Measurements from ENCODE around the gene ARID1B.

ARID1B gene

DNA sequence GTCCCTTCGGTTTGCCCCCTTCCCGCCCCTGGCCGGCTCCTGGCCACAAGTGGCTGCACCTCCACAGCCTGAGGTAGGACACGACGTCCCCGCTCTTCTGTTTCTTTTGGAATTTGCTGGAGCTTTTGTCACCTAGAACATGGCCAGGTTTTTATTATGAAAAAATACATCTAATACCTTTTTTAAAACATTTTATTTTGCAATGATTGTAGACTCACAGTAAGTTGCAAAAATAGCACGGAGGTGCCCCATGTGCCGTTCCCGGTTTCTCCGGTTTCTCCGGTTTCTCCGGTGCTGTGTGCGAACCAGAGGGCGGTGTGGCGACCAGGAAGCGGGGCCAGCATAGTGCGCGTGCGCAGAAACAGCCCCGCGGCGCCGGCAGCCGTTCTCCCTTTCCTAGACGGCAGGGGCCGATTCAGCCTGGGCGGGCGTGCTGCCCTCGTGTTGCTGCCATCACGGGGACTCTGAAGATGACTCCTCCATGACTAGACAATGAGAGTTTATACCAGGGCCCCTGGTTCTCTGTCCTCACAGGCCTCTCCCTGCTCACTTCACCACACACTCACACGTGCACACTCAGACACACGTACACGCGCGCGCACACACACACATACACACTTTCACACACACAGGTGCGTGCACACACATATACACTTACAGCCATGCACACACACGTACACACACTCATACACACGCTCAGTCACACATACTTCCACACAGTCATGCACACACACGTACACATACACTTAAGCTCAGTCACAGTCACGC, 444.1 kb downstream of the ARID1B start:
- peak; percentile 80 to 81 for DNase-seq

GRCh38 chr6:157221817-157222175, 444.6 kb downstream of the ARID1B start:
- DNase-seq = no peak

GRCh38 chr6:157222201-157222981, 445.2 kb downstream of the ARID1B start:
- DNase-seq = no peak

DNA sequence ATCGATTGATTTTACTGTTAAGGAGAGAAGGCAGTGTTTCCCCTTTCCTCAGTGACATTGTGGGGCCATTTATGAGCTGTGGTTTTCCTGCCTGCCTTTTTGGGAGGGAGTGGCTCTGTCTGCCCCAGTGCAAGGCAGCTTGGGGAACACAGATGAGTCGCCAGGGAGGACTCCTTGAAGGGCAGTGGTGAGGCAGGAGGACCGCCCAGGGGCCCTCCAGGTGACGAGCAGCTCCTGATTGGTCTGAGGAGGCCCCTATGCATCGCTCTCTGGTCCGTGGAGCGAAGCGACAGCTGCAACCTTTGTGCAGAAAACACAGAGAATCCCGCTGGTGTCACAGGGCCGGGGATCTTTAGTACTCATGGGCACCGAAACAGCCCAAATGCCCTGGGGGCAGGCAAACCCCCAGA, 445.8 kb downstream of the ARID1B start:
- no peak for DNase-seq

- DNase-seq = no peak
Observed at GRCh38 chr6:157223511-157223910, 446.3 kb downstream of the ARID1B start.

GRCh38 chr6:157224178-157224950, 447.2 kb downstream of the ARID1B start:
- DNase-seq = no peak

- DNase-seq = no peak
Observed at GRCh38 chr6:157224951-157225574, 447.9 kb downstream of the ARID1B start.

GRCh38 chr6:157225575-157225995, 448.4 kb downstream of the ARID1B start:
- no peak for DNase-seq

DNA sequence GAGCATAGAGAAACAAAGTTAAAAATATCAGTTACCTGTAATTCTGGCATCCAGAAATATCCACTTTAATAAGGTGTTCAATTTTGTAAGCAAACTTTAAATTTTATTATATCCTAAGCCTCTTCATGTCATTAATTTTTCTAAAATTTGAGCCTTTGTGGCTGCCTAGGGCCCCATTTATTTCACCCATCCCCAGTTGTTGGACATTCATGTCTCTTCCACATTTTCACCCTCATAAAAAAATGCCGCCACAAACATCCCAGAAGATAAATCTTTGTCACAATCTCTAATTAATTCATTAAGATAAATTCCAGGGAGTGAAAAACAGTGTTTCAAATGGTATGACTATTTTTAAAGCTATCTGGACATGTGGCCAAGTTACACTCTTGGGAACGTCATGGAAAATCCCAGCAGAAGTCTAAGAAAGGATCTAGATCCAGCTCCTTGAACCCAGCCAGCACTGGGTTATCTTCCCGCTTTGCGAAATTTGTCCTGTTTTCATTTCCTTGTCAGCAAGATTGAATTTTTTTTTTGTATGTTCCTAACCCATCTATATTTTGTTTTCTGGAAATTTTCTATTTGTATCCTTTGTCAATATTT, 448.9 kb downstream of the ARID1B start:
- DNase-seq = no peak

- DNase-seq = no peak
Observed at GRCh38 chr6:157226761-157227160, 449.6 kb downstream of the ARID1B start.

DNA sequence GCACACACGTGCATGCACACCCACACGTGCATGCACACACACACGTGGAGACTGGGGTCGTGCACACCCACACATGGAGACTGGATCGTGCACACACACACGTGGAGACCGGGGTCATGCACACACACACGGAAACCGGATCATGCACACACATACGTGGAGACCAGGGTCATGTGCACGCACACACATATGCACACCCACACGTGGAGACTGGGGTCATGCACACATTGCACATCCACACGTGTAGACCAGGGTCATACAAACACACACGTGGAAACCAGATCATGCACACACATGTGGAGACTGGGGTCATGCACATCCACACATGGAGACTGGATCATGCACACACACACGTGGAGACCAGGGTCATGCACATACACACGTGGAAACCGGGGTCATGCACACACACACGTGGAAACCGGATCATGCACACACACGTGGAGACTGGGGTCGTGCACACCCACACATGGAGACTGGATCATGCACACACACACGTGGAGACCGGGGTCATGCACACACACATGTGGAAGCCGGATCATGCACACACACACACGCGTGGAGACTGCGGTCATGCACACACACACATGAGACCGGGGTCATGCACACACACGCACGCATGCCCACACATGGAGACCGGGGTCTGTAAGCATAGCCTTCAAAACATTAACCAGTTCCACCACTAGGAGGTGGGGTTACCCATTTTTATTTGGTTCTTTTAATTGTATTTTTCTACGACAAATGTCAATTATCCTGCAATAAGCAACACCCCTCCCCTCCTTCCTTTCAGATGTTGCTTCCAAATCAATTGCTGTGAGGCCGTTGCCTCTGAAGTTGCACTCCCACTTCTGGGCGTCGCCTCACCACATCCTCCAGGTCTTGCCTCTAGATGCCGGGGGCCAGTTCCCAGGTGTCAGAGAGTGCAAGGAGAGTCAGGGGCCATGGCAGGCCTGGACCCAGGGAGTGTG, 450.3 kb downstream of the ARID1B start:
- no peak for DNase-seq

DNA sequence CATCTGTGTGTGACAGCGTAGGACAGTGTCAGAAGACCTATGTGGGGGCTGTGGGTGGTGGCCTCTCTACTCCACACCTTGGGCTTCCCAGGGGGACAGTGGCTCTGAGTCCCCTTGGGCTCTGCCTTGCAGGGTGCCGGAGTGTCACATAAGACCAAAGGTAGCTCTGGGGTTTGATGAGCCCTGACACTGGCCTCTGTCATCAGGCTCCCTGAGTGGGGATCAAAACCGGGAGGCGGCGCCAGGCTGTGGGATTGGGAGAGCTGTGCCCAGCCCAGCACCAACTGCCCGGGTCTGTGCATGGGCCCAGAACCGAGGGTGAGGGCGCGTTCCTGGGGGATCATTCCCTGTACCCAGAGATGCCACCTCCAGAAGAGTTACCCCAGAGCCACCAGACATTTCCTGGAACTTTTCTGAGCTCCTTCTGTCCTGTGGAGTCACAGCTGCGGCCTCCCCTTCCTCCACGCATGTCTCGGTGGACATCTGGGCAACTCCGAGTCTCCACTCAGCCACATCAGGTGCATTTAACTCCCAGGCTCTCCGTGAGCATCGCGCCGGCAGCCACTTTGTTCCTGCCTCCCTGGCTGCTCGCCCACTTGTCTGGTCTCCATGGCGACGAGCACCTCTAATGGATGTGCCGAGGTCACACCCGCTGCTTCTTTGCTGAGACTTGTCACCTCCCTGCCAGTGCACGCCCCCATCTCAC, 451.4 kb downstream of the ARID1B start:
- no peak for DNase-seq

- DNase-seq = no peak
Observed at GRCh38 chr6:157229132-157229618, 452.0 kb downstream of the ARID1B start.

DNA sequence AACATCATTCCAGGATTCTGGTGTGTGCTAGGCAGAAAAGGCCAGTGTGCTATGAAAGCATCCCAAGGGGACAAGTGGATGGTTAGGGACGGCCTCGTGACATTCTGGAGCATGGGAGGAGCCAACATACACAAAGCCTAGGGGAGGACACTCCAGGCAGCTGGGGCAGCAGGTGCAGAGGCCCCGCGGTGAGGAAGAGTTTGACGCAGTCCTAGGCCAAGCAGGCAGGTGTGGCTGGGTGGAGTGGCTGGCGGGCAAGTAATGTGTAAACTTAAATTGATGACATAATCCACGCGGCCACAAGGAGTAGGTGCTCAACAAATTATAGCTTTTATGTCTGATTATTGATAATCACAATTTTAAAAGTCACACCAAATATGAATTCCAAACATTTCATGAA, 452.5 kb downstream of the ARID1B start:
- no peak for DNase-seq

DNA sequence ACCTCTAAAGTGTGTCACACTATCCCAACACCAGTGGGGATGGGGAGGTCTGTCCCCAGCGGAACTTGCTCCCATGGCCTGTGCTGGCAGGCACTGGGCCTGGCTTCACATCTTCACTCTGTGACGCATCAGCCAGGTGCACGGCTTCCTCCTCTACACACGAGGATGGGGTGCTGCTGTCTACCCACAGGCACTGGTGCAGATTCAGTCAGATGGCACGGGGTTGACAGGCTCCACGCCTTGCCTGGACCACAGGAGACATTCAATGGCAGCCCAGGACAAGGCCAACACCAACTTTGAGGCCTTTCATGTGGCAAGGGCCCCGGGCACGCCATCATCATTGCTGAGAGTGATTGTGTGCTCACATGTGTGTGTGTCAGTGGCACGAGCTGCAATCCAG, 453.7 kb downstream of the ARID1B start:
- DNase-seq = no peak

DNA sequence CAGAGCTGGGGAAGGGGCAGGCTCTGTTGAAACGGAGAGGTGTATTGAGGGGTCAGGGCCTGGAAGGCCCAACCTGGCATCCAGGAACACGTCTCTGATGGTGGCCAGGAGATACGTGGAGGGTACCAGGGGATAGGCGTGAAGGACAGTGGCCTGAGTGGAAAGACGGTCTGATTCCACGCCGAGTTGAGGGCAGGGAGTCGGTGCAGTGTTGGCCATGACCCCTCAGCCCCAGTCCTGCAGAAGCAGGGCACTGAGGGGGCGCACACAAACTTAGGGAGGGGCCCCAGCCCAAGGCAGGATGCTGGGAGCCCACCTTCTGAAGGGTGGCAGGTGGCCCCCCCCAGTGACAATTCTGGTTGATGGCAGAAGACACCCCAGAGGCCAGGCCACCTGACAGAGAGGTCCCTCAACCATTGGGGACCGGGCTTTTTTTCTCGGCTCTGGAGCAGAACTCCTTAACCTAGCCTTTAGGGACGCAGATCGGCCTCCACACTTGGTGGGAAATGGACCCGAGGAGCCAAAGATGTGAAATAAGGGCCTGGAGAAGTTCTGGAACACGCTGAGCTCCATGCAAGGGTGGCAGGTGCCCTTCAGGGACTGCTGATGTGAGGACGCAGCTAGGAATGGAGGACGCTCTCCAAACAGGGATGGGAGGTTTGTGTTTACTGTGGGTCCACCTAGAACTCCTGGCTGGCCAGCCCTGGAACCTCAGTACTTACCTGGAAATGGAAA, 455.1 kb downstream of the ARID1B start:
- no peak for DNase-seq

DNA sequence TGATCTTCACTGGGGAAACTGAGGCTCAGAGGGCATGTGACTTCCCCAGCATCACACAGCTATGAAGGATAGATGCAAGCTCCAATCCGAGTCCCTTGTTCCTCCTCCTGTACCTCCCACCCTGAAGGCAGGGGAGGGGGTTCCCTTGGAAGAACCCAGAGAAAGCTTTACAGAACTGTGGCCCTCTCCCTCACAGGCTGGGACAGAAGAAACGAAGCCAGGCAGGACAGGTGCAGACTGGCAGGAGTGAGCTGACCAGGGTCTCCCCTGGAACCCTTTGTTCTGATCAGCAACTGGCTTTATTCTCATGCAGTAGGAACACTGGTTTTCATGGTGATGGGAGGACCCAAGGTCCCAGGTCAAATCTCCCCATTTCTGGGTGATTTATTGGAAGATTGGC, 456.0 kb downstream of the ARID1B start:
- no peak for DNase-seq

DNA sequence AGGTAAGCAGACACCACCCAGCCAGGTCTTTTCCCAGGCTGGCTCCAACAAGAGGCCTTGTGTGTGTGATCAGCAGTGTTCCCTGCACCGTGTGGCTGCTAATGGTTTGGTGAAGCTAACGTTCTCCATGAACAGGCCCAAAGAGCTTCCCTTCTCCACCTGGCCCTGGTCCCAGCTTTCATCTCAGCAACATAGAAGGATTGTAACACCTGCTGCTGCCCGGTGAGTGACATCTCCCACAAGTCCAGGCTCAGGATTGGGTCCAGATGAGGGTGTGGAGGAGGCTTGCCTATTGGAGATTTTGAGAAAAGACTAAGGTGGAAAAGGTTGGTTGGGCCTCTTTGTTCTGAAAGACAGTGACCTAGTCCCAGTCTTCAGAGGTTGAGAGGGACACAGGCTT, 456.5 kb downstream of the ARID1B start:
- DNase-seq = no peak

DNA sequence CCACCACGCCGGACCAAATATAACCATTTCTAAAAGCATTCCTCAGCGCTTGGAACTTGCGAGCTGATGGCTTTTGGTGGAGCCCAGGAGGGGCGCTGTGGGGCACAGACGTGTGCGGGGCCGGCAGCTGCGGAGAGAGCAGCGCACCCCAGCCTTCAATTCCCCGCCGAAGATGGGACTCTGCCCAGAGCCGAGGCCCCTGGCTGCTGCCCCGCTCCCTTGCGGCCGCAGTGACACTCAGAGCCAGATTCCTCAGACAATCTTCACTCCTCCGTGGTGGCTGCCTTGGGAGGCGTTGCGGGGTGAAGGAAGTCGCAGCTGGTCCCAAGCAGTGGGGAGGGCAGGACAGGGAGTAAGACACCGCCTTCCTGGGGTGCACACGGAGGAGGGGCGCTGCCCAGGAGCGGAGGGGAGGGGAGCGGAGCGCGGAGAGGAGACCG, 458.4 kb downstream of the ARID1B start:
- peak; percentile 40 to 45 for DNase-seq
